ENCODE data around the gene ST7.

The ST7 gene

GRCh38 chr7:117203205-117203604 is 249.9 kb downstream of the ST7 start:
- no peak for TF ChIP-seq POLR2A (IDR thresholded peaks at IDR 0.05; ENCODE audit: low read depth, low read length)
- DNase-seq (ENCODE audit: insufficient read length, low spot score) (no peak), FAIRE-seq (no peak)

DNA sequence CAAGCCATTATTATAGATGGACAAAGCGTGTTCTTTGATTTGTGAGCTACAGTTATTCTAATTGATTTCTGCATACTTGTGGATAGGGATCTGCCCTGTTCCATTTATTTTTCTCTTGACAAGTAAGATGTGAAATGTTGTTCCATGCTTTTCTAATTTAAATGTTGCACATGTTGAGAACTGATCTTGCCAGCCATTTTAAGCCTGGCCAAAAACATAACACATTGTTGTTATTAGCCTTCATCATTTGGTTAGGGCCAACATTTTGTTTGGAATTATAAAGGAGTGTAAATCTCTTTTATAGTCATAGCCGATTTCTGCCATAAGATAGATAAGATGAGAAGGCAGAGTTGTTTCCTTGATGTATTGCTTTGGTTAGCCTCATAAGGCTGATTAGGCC is 252.6 kb downstream of the ST7 start:
- no peak for DNase-seq (ENCODE audit: insufficient read length, low spot score)
- no peak for FAIRE-seq
- no peak for TF ChIP-seq POLR2A (IDR thresholded peaks at IDR 0.05; ENCODE audit: low read depth, low read length)

GRCh38 chr7:117208257-117208656 is 255.0 kb downstream of the ST7 start:
- TF ChIP-seq POLR2A (IDR thresholded peaks at IDR 0.05; ENCODE audit: low read depth, low read length): no peak
- FAIRE-seq: no peak
- no peak for DNase-seq (ENCODE audit: insufficient read length, low spot score)

GRCh38 chr7:117210397-117210796 is 257.1 kb downstream of the ST7 start:
- DNase-seq (ENCODE audit: insufficient read length, low spot score) (no peak), FAIRE-seq (no peak)
- TF ChIP-seq POLR2A (IDR thresholded peaks at IDR 0.05; ENCODE audit: low read depth, low read length): no peak

- no peak for FAIRE-seq
- no peak for TF ChIP-seq POLR2A (IDR thresholded peaks at IDR 0.05; ENCODE audit: low read depth, low read length)
- no peak for DNase-seq (ENCODE audit: insufficient read length, low spot score)
These were observed 257.6 kb downstream of the ST7 start for GRCh38 chr7:117210908-117211307.

DNA sequence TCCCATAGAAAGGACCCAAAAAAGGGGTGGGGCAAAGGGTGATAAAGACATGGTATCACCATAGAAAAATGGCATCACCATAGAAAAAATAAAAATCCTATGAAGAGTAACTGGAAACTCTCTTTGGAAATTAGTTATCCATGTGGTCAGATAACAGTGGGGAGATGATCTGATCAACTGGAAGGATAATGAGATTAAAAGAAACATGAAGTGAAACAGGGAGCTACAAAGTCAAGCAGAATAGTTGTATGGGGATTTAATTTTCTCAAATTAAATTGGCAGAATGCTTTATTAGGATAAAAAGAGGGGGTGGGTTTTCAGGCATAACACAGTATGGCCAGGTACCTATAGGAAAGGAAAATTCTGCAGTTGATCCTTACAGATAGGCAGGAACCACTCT is 258.3 kb downstream of the ST7 start:
- DNase-seq (ENCODE audit: insufficient read length, low spot score) (no peak), FAIRE-seq (no peak)
- TF ChIP-seq POLR2A (IDR thresholded peaks at IDR 0.05; ENCODE audit: low read depth, low read length): no peak

GRCh38 chr7:117212969-117213877 is 259.9 kb downstream of the ST7 start:
- peak; percentile 27 for DNase-seq (ENCODE audit: insufficient read length, low spot score)
- no peak for TF ChIP-seq POLR2A (IDR thresholded peaks at IDR 0.05; ENCODE audit: low read depth, low read length)
- FAIRE-seq: peak; percentile 76

DNA sequence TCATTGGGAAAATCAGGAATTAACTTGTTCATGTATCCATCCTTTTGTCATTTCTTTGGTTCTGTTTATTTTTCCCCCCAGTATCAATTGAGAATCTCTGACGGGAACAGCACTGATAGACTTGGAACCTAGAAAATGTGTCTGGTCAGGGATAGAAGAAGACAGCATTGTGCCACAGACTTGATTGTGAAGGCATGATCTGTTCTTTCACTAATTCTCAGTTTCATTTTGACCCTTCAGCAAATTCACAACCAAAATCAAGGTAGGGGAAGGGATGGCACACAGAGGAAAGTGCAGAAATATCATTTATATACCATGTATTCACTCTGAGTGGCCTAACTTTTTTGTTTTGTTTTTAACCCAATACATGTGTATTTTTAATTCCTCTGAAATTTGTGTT is 262.7 kb downstream of the ST7 start:
- no peak for DNase-seq (ENCODE audit: insufficient read length, low spot score)
- TF ChIP-seq POLR2A (IDR thresholded peaks at IDR 0.05; ENCODE audit: low read depth, low read length): no peak
- no peak for FAIRE-seq

DNA sequence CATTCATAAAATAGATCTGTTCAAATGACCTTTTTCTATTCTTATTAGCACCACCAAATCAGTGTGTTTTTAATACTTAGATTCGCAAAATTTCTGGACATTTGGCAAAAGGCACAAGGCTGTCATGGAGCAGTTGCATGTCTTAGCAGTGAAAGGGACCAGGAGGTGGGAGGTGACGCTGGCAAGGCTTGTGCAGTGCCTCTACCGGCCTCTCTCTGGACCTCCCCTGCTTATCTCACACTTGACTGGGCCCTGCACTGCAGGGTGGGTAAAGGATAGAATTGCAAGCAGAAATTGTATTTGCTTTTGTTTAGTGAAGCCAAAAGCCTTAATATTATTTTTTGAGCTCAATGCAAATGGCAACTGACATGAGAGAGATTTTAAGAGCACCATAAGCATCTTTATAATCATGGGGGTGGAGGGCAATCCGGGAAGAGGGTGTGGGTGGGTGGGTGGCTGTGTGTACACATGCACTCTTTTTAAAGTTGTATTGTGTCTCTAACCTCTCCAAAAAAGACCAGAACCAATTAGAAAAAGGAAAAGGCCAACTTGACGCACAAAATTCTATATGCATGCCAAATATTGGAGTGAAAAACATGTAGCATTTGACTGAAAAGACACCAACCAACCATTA is 263.3 kb downstream of the ST7 start:
- FAIRE-seq (no peak), DNase-seq (ENCODE audit: insufficient read length, low spot score) (no peak)
- TF ChIP-seq POLR2A (IDR thresholded peaks at IDR 0.05; ENCODE audit: low read depth, low read length): no peak

GRCh38 chr7:117217106-117218035 is 264.1 kb downstream of the ST7 start:
- no peak for TF ChIP-seq POLR2A (IDR thresholded peaks at IDR 0.05; ENCODE audit: low read depth, low read length)
- DNase-seq (ENCODE audit: insufficient read length, low spot score): no peak
- FAIRE-seq: no peak

DNA sequence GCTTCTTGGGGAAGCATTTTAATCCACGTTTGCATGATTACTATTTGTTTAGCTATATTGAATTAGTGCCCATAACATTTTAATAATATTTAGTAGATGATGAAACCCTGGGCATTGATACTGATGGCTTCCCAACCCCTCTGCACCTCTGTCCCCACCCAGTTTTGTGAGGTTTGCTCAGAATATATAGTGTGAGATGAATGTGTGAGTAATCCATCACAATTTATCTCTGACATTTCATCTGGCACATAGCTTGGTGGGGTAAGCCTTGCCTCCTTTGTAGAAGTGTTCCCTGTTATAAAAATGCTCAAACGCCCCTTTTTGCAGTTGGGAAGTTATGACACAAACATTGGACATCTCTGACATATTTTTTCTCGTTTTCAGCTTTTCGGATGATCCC is 265.4 kb downstream of the ST7 start:
- no peak for DNase-seq (ENCODE audit: insufficient read length, low spot score)
- TF ChIP-seq POLR2A (IDR thresholded peaks at IDR 0.05; ENCODE audit: low read depth, low read length): no peak
- no peak for FAIRE-seq

- TF ChIP-seq POLR2A (IDR thresholded peaks at IDR 0.05; ENCODE audit: low read depth, low read length): no peak
- DNase-seq (ENCODE audit: insufficient read length, low spot score) (peak; percentile 19), FAIRE-seq (no peak)
These were observed 266.2 kb downstream of the ST7 start for GRCh38 chr7:117219485-117219884.

- DNase-seq (ENCODE audit: insufficient read length, low spot score) (no peak), FAIRE-seq (no peak)
- TF ChIP-seq POLR2A (IDR thresholded peaks at IDR 0.05; ENCODE audit: low read depth, low read length): no peak
These were observed 267.5 kb downstream of the ST7 start for GRCh38 chr7:117220836-117221235.

DNA sequence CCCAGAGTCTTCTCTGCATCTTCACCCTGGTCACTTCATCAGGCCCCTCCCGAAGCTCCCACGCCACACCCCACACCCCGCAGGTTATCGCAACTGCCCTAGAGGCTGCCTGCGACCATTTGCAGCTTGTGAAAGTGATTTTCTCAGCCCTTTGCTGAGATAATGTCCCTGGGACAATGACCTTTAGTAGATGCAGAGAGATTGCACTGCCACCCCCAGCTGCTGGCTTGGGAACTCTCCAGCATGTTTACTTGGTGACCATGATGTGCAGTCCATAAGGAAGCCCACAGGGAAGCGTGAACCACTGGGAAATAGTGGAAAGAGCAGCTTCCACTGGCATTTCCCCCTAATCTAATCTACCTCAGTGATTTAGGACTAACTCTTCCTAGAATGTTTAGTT is 272.2 kb downstream of the ST7 start:
- TF ChIP-seq POLR2A (IDR thresholded peaks at IDR 0.05; ENCODE audit: low read depth, low read length): no peak
- DNase-seq (ENCODE audit: insufficient read length, low spot score) (no peak), FAIRE-seq (no peak)
